Glutamatergic neuron (in vitro differentiated cells): ENCODE data around the gene SHROOM3. TPM values are rescaled to one million over a fixed set of nuclear protein-coding genes. Genes with fewer than 3 reads are reported as not detected.
"Not testable (repeated sequence)": the region's sequence is repeated elsewhere in the genome, so short reads cannot be mapped to it uniquely, and the experiment has no call there.

ENCODE experiments used
- DNase-seq: peaks from one replicate; pipeline ENCODE4 v3.0.0; 2022
- H3K27ac Mint-ChIP-seq: one replicate; pipeline ENCODE4 v1.8.0; 2020; ENCODE audit warnings: mild to moderate bottlenecking, mixed read lengths, inconsistent platforms; ENCODE audit not compliant: unreplicated experiment
- H3K27me3 Mint-ChIP-seq: one replicate; pipeline ENCODE4 v1.8.0; 2020; ENCODE audit warnings: mild to moderate bottlenecking, moderate library complexity, mixed read lengths, inconsistent platforms; ENCODE audit not compliant: unreplicated experiment
- H3K36me3 Mint-ChIP-seq: one replicate; pipeline ENCODE4 v1.8.0; 2020; ENCODE audit warnings: mild to moderate bottlenecking, mixed read lengths, inconsistent platforms; ENCODE audit not compliant: unreplicated experiment
- H3K4me1 Mint-ChIP-seq: one replicate; pipeline ENCODE4 v1.8.0; 2020; ENCODE audit warnings: mild to moderate bottlenecking, low read depth, mixed read lengths, inconsistent platforms; ENCODE audit not compliant: unreplicated experiment
- H3K4me3 Mint-ChIP-seq: one replicate; pipeline ENCODE4 v1.8.0; 2020; ENCODE audit warnings: mild to moderate bottlenecking, mixed read lengths, inconsistent platforms; ENCODE audit not compliant: unreplicated experiment
- H3K9me3 Mint-ChIP-seq: one replicate; pipeline ENCODE4 v1.8.0; 2020; ENCODE audit warnings: mild to moderate bottlenecking, moderate library complexity, mixed read lengths, inconsistent platforms; ENCODE audit not compliant: unreplicated experiment
- total RNA-seq: library from RNA; stranded (reverse); fragmentation: NEBNext Ultra II Directional; extraction: Animal tissue kit (Norgen Biotek cat#: 25700); gene quantifications from one replicate; pipeline ENCODE4 v1.2.1, GENCODE V29; 2021; ENCODE audit not compliant: unreplicated experiment
- TF ChIP-seq, protein P1 (sequence below): fragments of 200-600 bp; sonication (generic); IDR thresholded peaks from one replicate; pipeline ENCODE4 v1.5.0; 2021; ENCODE audit not compliant: partially characterized antibody, unreplicated experiment

SHROOM3 gene
- total RNA-seq, 1 donor from 2014 or later, result 1.9 TPM

GRCh38 chr4:76725039-76725438 lies 290.0 kb downstream of the SHROOM3 start:
- Mint-ChIP-seq H3K4me1 (no peaks in the 10 kb centered on the region), H3K36me3 (no peaks in the 10 kb centered on the region), H3K27me3 (peaks cover 4% of the 10 kb centered on the region), H3K4me3 (no peak overlapping the region), H3K27ac (no peak overlapping the region), H3K9me3 (no peaks in the 10 kb centered on the region)
- DNase-seq, result no peak
- TF ChIP-seq, protein P1, sequence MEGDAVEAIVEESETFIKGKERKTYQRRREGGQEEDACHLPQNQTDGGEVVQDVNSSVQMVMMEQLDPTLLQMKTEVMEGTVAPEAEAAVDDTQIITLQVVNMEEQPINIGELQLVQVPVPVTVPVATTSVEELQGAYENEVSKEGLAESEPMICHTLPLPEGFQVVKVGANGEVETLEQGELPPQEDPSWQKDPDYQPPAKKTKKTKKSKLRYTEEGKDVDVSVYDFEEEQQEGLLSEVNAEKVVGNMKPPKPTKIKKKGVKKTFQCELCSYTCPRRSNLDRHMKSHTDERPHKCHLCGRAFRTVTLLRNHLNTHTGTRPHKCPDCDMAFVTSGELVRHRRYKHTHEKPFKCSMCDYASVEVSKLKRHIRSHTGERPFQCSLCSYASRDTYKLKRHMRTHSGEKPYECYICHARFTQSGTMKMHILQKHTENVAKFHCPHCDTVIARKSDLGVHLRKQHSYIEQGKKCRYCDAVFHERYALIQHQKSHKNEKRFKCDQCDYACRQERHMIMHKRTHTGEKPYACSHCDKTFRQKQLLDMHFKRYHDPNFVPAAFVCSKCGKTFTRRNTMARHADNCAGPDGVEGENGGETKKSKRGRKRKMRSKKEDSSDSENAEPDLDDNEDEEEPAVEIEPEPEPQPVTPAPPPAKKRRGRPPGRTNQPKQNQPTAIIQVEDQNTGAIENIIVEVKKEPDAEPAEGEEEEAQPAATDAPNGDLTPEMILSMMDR, result no peak

GRCh38 chr4:76726176-76726575 lies 291.1 kb downstream of the SHROOM3 start:
- Mint-ChIP-seq H3K27ac (no peak overlapping the region), H3K36me3 (no peaks in the 10 kb centered on the region), H3K9me3 (no peaks in the 10 kb centered on the region), H3K27me3 (peaks cover 4% of the 10 kb centered on the region), H3K4me3 (no peak overlapping the region), H3K4me1 (no peaks in the 10 kb centered on the region)
- TF ChIP-seq, protein P1, result no peak
- no peak for DNase-seq

- Mint-ChIP-seq H3K4me3 (no peak overlapping the region), H3K36me3 (no peaks in the 10 kb centered on the region), H3K4me1 (no peaks in the 10 kb centered on the region), H3K9me3 (no peaks in the 10 kb centered on the region), H3K27me3 (peaks cover 4% of the 10 kb centered on the region), H3K27ac (no peak overlapping the region)
- no peak for DNase-seq
- TF ChIP-seq, protein P1, result no peak
Measured at GRCh38 chr4:76726631-76727030, 291.6 kb downstream of the SHROOM3 start.

DNA sequence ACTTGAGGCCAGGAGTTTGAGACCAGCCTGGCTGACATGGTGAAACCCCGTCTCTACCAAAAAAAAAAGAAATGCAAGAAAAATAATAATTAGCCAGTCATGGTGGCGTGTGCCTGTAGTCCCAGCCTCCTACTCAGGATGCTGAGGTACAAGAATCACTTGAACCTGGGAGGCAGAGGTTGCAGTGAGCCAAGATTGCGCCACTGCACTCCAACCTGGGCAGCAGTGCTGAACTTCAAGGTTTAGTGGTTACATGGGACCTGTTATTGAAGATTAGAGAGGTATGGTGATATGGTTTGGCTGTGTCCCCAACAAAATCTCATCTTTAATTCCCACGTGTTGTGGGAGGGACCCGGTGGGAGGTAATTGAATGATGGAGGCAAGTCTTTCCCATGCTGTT lies 292.9 kb downstream of the SHROOM3 start:
- not testable (repeated sequence) for H3K9me3 Mint-ChIP-seq, H3K27me3 Mint-ChIP-seq, H3K36me3 Mint-ChIP-seq, H3K27ac Mint-ChIP-seq, H3K4me1 Mint-ChIP-seq, H3K4me3 Mint-ChIP-seq, DNase-seq

GRCh38 chr4:76729460-76729859 lies 294.4 kb downstream of the SHROOM3 start:
- TF ChIP-seq, protein P1, result no peak
- Mint-ChIP-seq H3K27ac (no peak overlapping the region), H3K9me3 (no peaks in the 10 kb centered on the region), H3K27me3 (no peaks in the 10 kb centered on the region), H3K4me1 (peaks cover 7% of the 10 kb centered on the region), H3K36me3 (no peaks in the 10 kb centered on the region), H3K4me3 (no peak overlapping the region)
- DNase-seq, result no peak

DNA sequence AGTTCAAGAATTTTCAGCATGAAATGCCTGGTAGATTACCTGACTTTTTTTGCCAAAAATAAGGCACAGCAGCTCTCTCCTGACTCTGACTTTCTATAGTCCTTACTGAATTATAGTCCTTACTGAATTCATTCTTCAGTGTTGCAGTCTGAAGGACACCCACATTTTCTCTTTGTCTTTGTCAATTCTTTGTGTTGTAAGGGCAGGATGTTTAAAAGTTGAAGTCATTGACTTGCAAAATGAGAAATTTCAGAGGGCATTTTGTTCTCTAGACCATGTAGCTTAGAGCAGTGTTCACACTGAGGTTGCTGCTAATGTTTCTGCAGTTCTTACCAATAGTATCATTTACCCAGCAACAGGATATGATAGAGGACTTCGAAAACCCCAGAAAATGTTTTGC lies 295.0 kb downstream of the SHROOM3 start:
- Mint-ChIP-seq H3K4me1 (peaks cover 7% of the 10 kb centered on the region), H3K4me3 (no peak overlapping the region), H3K9me3 (no peaks in the 10 kb centered on the region), H3K36me3 (no peaks in the 10 kb centered on the region), H3K27ac (no peak overlapping the region), H3K27me3 (no peaks in the 10 kb centered on the region)
- TF ChIP-seq, protein P1, result no peak
- DNase-seq, result no peak
